Testis (tissue), 3 donors: Measurements from ENCODE around the gene SH3BP4. TPM values are rescaled to one million over a fixed set of nuclear protein-coding genes. Genes with fewer than 3 reads are reported as not detected.

ENCODE experiments used
- DNase-seq: peaks from one replicate; pipeline ENCODE4 v3.0.0-alpha.2; 2019
- H3K27ac ChIP-seq, 2 donors: fragments of 200-600 bp; sonication (generic); one replicate each; pipeline ENCODE4 v1.5.1; 2019
- H3K27me3 ChIP-seq: fragments of 200-600 bp; sonication (generic); one replicate; pipeline ENCODE4 v1.5.1; 2019
- H3K36me3 ChIP-seq: fragments of 200-600 bp; sonication (generic); one replicate; pipeline ENCODE4 v1.5.1; 2017; ENCODE audit warnings: low read depth; ENCODE audit errors: missing control alignments
- H3K4me1 ChIP-seq: fragments of 200-600 bp; sonication (generic); one replicate; pipeline ENCODE4 v1.5.1; 2019
- H3K4me3 ChIP-seq, 2 donors: fragments of 200-600 bp; sonication (generic); one replicate each; pipeline ENCODE4 v1.5.1; 2017 to 2019
- H3K9me3 ChIP-seq: fragments of 200-600 bp; sonication (generic); one replicate; pipeline ENCODE4 v1.5.1; 2017
- POLR2A ChIP-seq: fragments of 450-650 bp; IDR thresholded peaks from one replicate; pipeline ENCODE4 v1.6.1; 2017; ENCODE audit warnings: antibody characterized with exemption, mild to moderate bottlenecking, moderate library complexity
- WGBS, 2 donors: methylation state at CpG; one replicate each; pipeline ENCODE4 v1.1.5; 2018; 5-methylcytosine and 5-hydroxymethylcytosine counted together
- intact Hi-C: fragments of 100-400 bp; cut with DNase I; formaldehyde crosslinking; loops from one replicate; pipeline ENCODE4 v1.15.1; 2023; ENCODE audit warnings: low total_unique reads
- polyA plus RNA-seq: library from polyadenylated mRNA; stranded (reverse); fragments of 350-450 nt; fragmentation: Illumina TruSeq; extraction: RNeasy Lipid Tissue Mini Kit (QIAGEN cat#74804); gene quantifications from one replicate; pipeline ENCODE4 v1.2.3, GENCODE V29; 2014; ENCODE audit warnings: low read depth, low replicate concordance; ENCODE audit not compliant: insufficient read depth
- total RNA-seq, 2 donors: library from RNA; depleted of rRNA; stranded (reverse); fragments of >200 nt; gene quantifications; one replicate each; pipeline ENCODE4 v1.2.3, GENCODE V29; 2016
- TF ChIP-seq, protein P1 (sequence below), 3 experiments: fragments of 450-650 bp in 2 of 3; fragments of 200-600 bp in 1 of 3; sonication (generic) in 1 of 3; IDR thresholded peaks; one replicate each; pipeline ENCODE4 v1.5.1; 2016 to 2019; ENCODE audit warnings: antibody characterized with exemption in 3 of 3, mild to moderate bottlenecking in 2 of 3, moderate library complexity in 1 of 3

The SH3BP4 gene
- total and polyA plus RNA-seq, 3 donors from 2014 or later, result 33.3 to 88.5 (median 64.4) TPM

DNA sequence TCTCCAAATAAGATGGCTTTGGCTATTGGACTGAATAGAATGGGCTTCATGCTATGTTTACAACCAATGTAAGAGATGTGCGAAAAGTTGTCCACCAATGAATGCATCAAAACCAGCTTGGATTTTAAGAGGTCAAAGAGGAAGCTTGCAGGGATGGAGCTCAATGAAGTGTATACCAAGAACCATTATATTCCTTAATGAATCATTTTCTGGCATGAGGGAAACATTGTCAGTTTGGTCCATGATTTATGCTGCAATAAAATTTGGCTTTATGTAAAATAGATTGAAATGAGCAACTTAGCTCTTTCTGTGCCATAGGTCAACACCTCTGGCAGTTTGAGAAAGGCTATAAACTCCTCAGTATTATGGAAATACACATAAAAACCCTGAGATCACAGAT is 107.3 kb downstream of the SH3BP4 start:
- intact Hi-C loops, result no loop called here
- no peaks in the 10 kb centered on the region for H3K9me3 ChIP-seq
- no peaks in the 10 kb centered on the region for H3K4me1 ChIP-seq
- TF ChIP-seq POLR2A, result no peak
- TF ChIP-seq, protein P1, sequence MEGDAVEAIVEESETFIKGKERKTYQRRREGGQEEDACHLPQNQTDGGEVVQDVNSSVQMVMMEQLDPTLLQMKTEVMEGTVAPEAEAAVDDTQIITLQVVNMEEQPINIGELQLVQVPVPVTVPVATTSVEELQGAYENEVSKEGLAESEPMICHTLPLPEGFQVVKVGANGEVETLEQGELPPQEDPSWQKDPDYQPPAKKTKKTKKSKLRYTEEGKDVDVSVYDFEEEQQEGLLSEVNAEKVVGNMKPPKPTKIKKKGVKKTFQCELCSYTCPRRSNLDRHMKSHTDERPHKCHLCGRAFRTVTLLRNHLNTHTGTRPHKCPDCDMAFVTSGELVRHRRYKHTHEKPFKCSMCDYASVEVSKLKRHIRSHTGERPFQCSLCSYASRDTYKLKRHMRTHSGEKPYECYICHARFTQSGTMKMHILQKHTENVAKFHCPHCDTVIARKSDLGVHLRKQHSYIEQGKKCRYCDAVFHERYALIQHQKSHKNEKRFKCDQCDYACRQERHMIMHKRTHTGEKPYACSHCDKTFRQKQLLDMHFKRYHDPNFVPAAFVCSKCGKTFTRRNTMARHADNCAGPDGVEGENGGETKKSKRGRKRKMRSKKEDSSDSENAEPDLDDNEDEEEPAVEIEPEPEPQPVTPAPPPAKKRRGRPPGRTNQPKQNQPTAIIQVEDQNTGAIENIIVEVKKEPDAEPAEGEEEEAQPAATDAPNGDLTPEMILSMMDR (IDR thresholded peaks at IDR 0.05), result no peak
- H3K27ac ChIP-seq, result no peak overlapping the region
- DNase-seq, result no peak
- no peaks in the 10 kb centered on the region for H3K27me3 ChIP-seq
- WGBS, 2 donors, result 92 to 93% methylated on average over 1 of the region's 1 CpG
- no peak overlapping the region for H3K4me3 ChIP-seq
- no peaks in the 10 kb centered on the region for H3K36me3 ChIP-seq

- WGBS, 2 donors, result 88 to 91% methylated on average over 10 of the region's 10 CpGs
- Histone ChIP-seq H3K9me3 (no peaks in the 10 kb centered on the region), H3K4me1 (no peaks in the 10 kb centered on the region), H3K4me3 (no peak overlapping the region), H3K36me3 (no peaks in the 10 kb centered on the region), H3K27me3 (no peaks in the 10 kb centered on the region), H3K27ac (no peak overlapping the region)
- no peak for DNase-seq
- intact Hi-C loops, result no loop called here
- no peak for TF ChIP-seq POLR2A
- TF ChIP-seq, protein P1 (IDR thresholded peaks at IDR 0.05), result no peak
Observed at GRCh38 chr2:235061656-235062055, 109.8 kb downstream of the SH3BP4 start.

GRCh38 chr2:235063471-235063961 is 111.7 kb downstream of the SH3BP4 start:
- no peaks in the 10 kb centered on the region for H3K27me3 ChIP-seq
- DNase-seq, result no peak
- H3K4me1 ChIP-seq, result no peaks in the 10 kb centered on the region
- 55 to 56% methylated on average over 10 to 17 of the region's 17 CpGs for WGBS, 2 donors
- TF ChIP-seq, protein P1 (IDR thresholded peaks at IDR 0.05), result no peak
- no peak for TF ChIP-seq POLR2A
- H3K36me3 ChIP-seq, result no peaks in the 10 kb centered on the region
- H3K9me3 ChIP-seq, result no peaks in the 10 kb centered on the region
- intact Hi-C loops, result no loop called here
- no peak overlapping the region for H3K4me3 ChIP-seq
- H3K27ac ChIP-seq, result no peak overlapping the region

DNA sequence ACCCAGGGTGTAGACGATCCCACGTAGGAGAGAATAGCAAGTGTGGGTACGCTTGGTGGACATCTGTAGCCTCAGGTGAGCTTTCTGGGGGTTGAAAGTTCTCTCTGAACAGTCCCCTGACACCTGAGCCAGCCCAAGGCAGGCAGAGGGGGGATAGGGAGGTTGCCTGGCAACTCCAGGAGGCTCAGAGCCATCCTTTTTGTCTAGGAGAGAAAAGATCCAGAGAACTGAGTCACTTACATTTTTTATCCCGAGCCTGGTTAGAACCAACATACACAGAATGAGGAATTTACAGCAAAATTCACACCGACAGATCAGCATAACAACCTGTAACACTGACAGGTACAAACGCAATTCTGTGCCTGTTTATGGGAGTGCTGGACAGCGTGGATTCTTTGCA is 113.2 kb downstream of the SH3BP4 start:
- 92 to 93% methylated on average over 7 of the region's 7 CpGs for WGBS, 2 donors
- H3K4me1 ChIP-seq, result no peaks in the 10 kb centered on the region
- H3K27ac ChIP-seq, result no peak overlapping the region
- DNase-seq, result no peak
- no peaks in the 10 kb centered on the region for H3K27me3 ChIP-seq
- H3K36me3 ChIP-seq, result no peaks in the 10 kb centered on the region
- TF ChIP-seq, protein P1 (IDR thresholded peaks at IDR 0.05), result no peak
- no peak for TF ChIP-seq POLR2A
- intact Hi-C loops, result no loop called here
- no peak overlapping the region for H3K4me3 ChIP-seq
- no peaks in the 10 kb centered on the region for H3K9me3 ChIP-seq

GRCh38 chr2:235066490-235066889 is 114.7 kb downstream of the SH3BP4 start:
- H3K36me3 ChIP-seq, result no peaks in the 10 kb centered on the region
- intact Hi-C loops, result no loop called here
- no peak overlapping the region for H3K4me3 ChIP-seq
- TF ChIP-seq, protein P1 (IDR thresholded peaks at IDR 0.05), result no peak
- no peak for TF ChIP-seq POLR2A
- no peaks in the 10 kb centered on the region for H3K9me3 ChIP-seq
- no peak for DNase-seq
- 53 to 68% methylated on average over 4 of the region's 4 CpGs for WGBS, 2 donors
- no peaks in the 10 kb centered on the region for H3K27me3 ChIP-seq
- no peak overlapping the region for H3K27ac ChIP-seq
- H3K4me1 ChIP-seq, result no peaks in the 10 kb centered on the region
